Tibial nerve (tissue), 4 donors: Measurements from ENCODE around the gene DIP2C. TPM values are rescaled to one million over a fixed set of nuclear protein-coding genes. Genes with fewer than 3 reads are reported as not detected.

Source experiments
- DNase-seq, 2 donors: peaks; one replicate each; pipeline ENCODE4 v3.0.0-alpha.2; 2019; ENCODE audit warnings: low spot score in 2 of 2
- H3K27ac ChIP-seq, 4 donors: fragments of 200-600 bp; sonication (generic) in 3 of 4; one replicate each; pipeline ENCODE4 v1.5.1; 2017 to 2019; ENCODE audit warnings: mild to moderate bottlenecking in 1 of 4
- H3K27me3 ChIP-seq, 2 donors: fragments of 200-600 bp; sonication (generic) in 1 of 2; one replicate each; pipeline versions ENCODE4 v1.5.1 to v1.6.0; 2017 to 2019
- H3K36me3 ChIP-seq, 3 donors: fragments of 200-600 bp; sonication (generic); one replicate each; pipeline ENCODE4 v1.5.1; 2018 to 2019
- H3K4me1 ChIP-seq, 4 donors: fragments of 200-600 bp; sonication (generic) in 3 of 4; one replicate each; pipeline ENCODE4 v1.5.1; 2017 to 2019
- H3K4me3 ChIP-seq, 4 donors: fragments of 200-600 bp; sonication (generic) in 3 of 4; one replicate each; pipeline ENCODE4 v1.5.1; 2017 to 2019; ENCODE audit warnings: mild to moderate bottlenecking in 1 of 4, moderate library complexity in 1 of 4
- H3K9me3 ChIP-seq, 4 donors: fragments of 200-600 bp; sonication (generic) in 3 of 4; one replicate each; pipeline ENCODE4 v1.5.1; 2017 to 2019
- CTCF ChIP-seq, 5 experiments: fragments of 200-600 bp in 3 of 5; fragments of 450-650 bp in 2 of 5; sonication (generic) in 3 of 5; IDR thresholded peaks; one replicate each; pipeline ENCODE4 v1.5.1; 2016 to 2019; ENCODE audit warnings: antibody characterized with exemption in 5 of 5, mild to moderate bottlenecking in 3 of 5, moderate library complexity in 2 of 5
- EP300 ChIP-seq, 2 donors: sonication (generic); formaldehyde crosslinking; IDR thresholded peaks; one replicate each; pipeline ENCODE4 v1.6.1; 2017; ENCODE audit warnings: antibody characterized with exemption in 2 of 2, mild to moderate bottlenecking in 1 of 2
- POLR2A ChIP-seq, 2 donors: fragments of 450-650 bp; IDR thresholded peaks; one replicate each; pipeline ENCODE4 v1.6.1; 2017; ENCODE audit warnings: antibody characterized with exemption in 2 of 2, mild to moderate bottlenecking in 2 of 2, moderate library complexity in 2 of 2
- WGBS, 2 donors: methylation state at CpG; one replicate each; pipeline ENCODE4 v1.1.5; 2018; 5-methylcytosine and 5-hydroxymethylcytosine counted together
- total RNA-seq, 4 donors: library from RNA; depleted of rRNA; stranded (reverse); fragments of >200 nt; gene quantifications; one replicate each; pipeline ENCODE4 v1.1.0, GENCODE V29; 2016

The DIP2C gene
- total RNA-seq, 4 donors from 2014 or later, result 31.4 to 46.5 (median 36.0) TPM

- Histone ChIP-seq H3K36me3 (no peaks in the 10 kb centered on the region), H3K4me3 (no peak overlapping the region), H3K27ac (no peak overlapping the region), H3K9me3 (peaks cover 0 to 9% (median 0%) of the 10 kb centered on the region in 4 donors), H3K4me1 (no peaks in the 10 kb centered on the region), H3K27me3 (no peaks in the 10 kb centered on the region)
- whole genome bisulfite sequencing, 2 donors, result 76 to 81% methylated on average over 6 to 8 of the region's 8 CpGs
- TF ChIP-seq EP300 (IDR thresholded peaks at IDR 0.05), result no peak
- no peak for TF ChIP-seq CTCF (IDR thresholded peaks at IDR 0.05)
- TF ChIP-seq POLR2A (IDR thresholded peaks at IDR 0.05), result no peak
- DNase-seq, result no peak
Observed at GRCh38 chr10:728603-729002, 39.1 kb upstream of the DIP2C start.

- Histone ChIP-seq H3K36me3 (no peaks in the 10 kb centered on the region), H3K4me1 (no peaks in the 10 kb centered on the region), H3K27ac (no peak overlapping the region), H3K9me3 (no peaks in the 10 kb centered on the region), H3K27me3 (no peaks in the 10 kb centered on the region), H3K4me3 (no peak overlapping the region)
- no peak for DNase-seq
- TF ChIP-seq CTCF (IDR thresholded peaks at IDR 0.05), result no peak
- TF ChIP-seq POLR2A (IDR thresholded peaks at IDR 0.05), result no peak
- no peak for TF ChIP-seq EP300 (IDR thresholded peaks at IDR 0.05)
- 66 to 77% methylated on average over 15 of the region's 15 CpGs for WGBS, 2 donors
Observed at GRCh38 chr10:727162-727790, 37.8 kb upstream of the DIP2C start.

GRCh38 chr10:725786-726185, 36.3 kb upstream of the DIP2C start:
- no peak for DNase-seq
- WGBS, 2 donors, result 49 to 54% methylated on average over 11 of the region's 11 CpGs
- TF ChIP-seq POLR2A (IDR thresholded peaks at IDR 0.05) (no peak), CTCF (IDR thresholded peaks at IDR 0.05) (no peak), EP300 (IDR thresholded peaks at IDR 0.05) (no peak)

GRCh38 chr10:725302-725701, 35.8 kb upstream of the DIP2C start:
- H3K27ac ChIP-seq, result no peak overlapping the region
- WGBS, 2 donors, result 51 to 71% methylated on average over 11 to 12 of the region's 12 CpGs
- TF ChIP-seq CTCF (IDR thresholded peaks at IDR 0.05) (no peak), POLR2A (IDR thresholded peaks at IDR 0.05) (no peak), EP300 (IDR thresholded peaks at IDR 0.05) (no peak)

More at GRCh38 chr10:725786-726185, 36.3 kb upstream of the DIP2C start:
- no peaks in the 10 kb centered on the region for H3K9me3 ChIP-seq
- H3K27ac ChIP-seq, result no peak overlapping the region
- H3K27me3 ChIP-seq, result no peaks in the 10 kb centered on the region
- H3K4me3 ChIP-seq, result no peak overlapping the region
- H3K4me1 ChIP-seq, result no peaks in the 10 kb centered on the region
- H3K36me3 ChIP-seq, result no peaks in the 10 kb centered on the region

GRCh38 chr10:723973-724372, 34.5 kb upstream of the DIP2C start:
- Histone ChIP-seq H3K4me1 (no peaks in the 10 kb centered on the region), H3K27ac (no peak overlapping the region), H3K9me3 (no peaks in the 10 kb centered on the region), H3K36me3 (no peaks in the 10 kb centered on the region), H3K27me3 (no peaks in the 10 kb centered on the region), H3K4me3 (no peak overlapping the region)
- no peak for DNase-seq
- TF ChIP-seq POLR2A (IDR thresholded peaks at IDR 0.05) (no peak), CTCF (IDR thresholded peaks at IDR 0.05) (no peak), EP300 (IDR thresholded peaks at IDR 0.05) (no peak)
- 94 to 96% methylated on average over 16 of the region's 16 CpGs for WGBS, 2 donors

More at GRCh38 chr10:725302-725701, 35.8 kb upstream of the DIP2C start:
- H3K4me1 ChIP-seq, result no peaks in the 10 kb centered on the region
- no peaks in the 10 kb centered on the region for H3K36me3 ChIP-seq
- no peak for DNase-seq
- no peaks in the 10 kb centered on the region for H3K9me3 ChIP-seq
- no peaks in the 10 kb centered on the region for H3K27me3 ChIP-seq
- H3K4me3 ChIP-seq, result no peak overlapping the region
